Measurements from ENCODE around the gene STAT5B. TPM values are rescaled to one million over a fixed set of nuclear protein-coding genes. Genes with fewer than 3 reads are reported as not detected.

STAT5B gene
- total and polyA plus RNA-seq, 2 experiments from 2014 or later: 13.8 to 23.5 TPM

GRCh38 chr17:42274253-42274542 lies 2.0 kb downstream of the STAT5B start:
- H3K4me2 ChIP-seq (ENCODE audit: unreplicated experiment): no peak overlapping the region
- no peak for DNase-seq
- WGBS, 2 experiments (ENCODE audit: low coverage in 1 of 2, low lambda C conversion rate in 2 of 2, missing lambda C conversion rate in 2 of 2): 85 to 86% methylated on average over 3 of the region's 3 CpGs

GRCh38 chr17:42273474-42274252 lies 2.5 kb downstream of the STAT5B start:
- H3K9ac ChIP-seq: no peak overlapping the region
- WGBS, 2 experiments (ENCODE audit: low coverage in 1 of 2, low lambda C conversion rate in 2 of 2, missing lambda C conversion rate in 2 of 2): 82 to 84% methylated on average over 7 of the region's 7 CpGs
- no peak overlapping the region for H2AFZ ChIP-seq
- peaks cover 6% of the 10 kb centered on the region; the same call in 1 of the 2 replicates for H4K20me1 ChIP-seq (ENCODE audit: insufficient read depth)
- H3K9me2 ChIP-seq (ENCODE audit: insufficient read depth): no peaks in the 10 kb centered on the region
- no peaks in the 10 kb centered on the region for H3K9me3 ChIP-seq (ENCODE audit: low read depth)
- in situ Hi-C loops (cut with MboI): no loop called here
- no peaks in the 10 kb centered on the region for H3K36me3 ChIP-seq (ENCODE audit: low read depth)
- H3K79me2 ChIP-seq (ENCODE audit: insufficient read depth): peaks cover 72% of the 10 kb centered on the region
- H3K4me3 ChIP-seq: no peak overlapping the region
- H3K4me2 ChIP-seq (ENCODE audit: unreplicated experiment): no peak overlapping the region
- no peaks in the 10 kb centered on the region for H3K27me3 ChIP-seq (replicated peaks; ENCODE audit: insufficient read depth)
- H3F3A ChIP-seq (ENCODE audit: insufficient read depth): no peaks in the 10 kb centered on the region
- TF ChIP-seq EZH2 (IDR thresholded peaks at IDR 0.05; ENCODE audit: insufficient read depth, poor library complexity, severe bottlenecking): no peak
- no peak for TF ChIP-seq EZH2phosphoT487 (IDR thresholded peaks at IDR 0.05; ENCODE audit: insufficient read depth, low read depth)
- H3K27ac ChIP-seq: no peak overlapping the region
- peaks cover 16% of the 10 kb centered on the region for H3K4me1 ChIP-seq (ENCODE audit: insufficient read depth)
- DNase-seq: no peak

More at GRCh38 chr17:42274253-42274542, 2.0 kb downstream of the STAT5B start:
- in situ Hi-C loops (cut with MboI): no loop called here
- Histone ChIP-seq H3K9me3 (ENCODE audit: low read depth) (no peaks in the 10 kb centered on the region), H3K27me3 (replicated peaks; ENCODE audit: insufficient read depth) (no peaks in the 10 kb centered on the region), H4K20me1 (ENCODE audit: insufficient read depth) (peaks cover 6% of the 10 kb centered on the region; the same call in 1 of the 2 replicates), H3K4me3 (peak overlapping the region; percentile 90), H3K27ac (no peak overlapping the region), H2AFZ (no peak overlapping the region), H3F3A (ENCODE audit: insufficient read depth) (no peaks in the 10 kb centered on the region), H3K4me1 (ENCODE audit: insufficient read depth) (peaks cover 16% of the 10 kb centered on the region), H3K9ac (no peak overlapping the region), H3K9me2 (ENCODE audit: insufficient read depth) (no peaks in the 10 kb centered on the region), H3K36me3 (ENCODE audit: low read depth) (no peaks in the 10 kb centered on the region), H3K79me2 (ENCODE audit: insufficient read depth) (peaks cover 67% of the 10 kb centered on the region)
- no peak for TF ChIP-seq EZH2phosphoT487 (IDR thresholded peaks at IDR 0.05; ENCODE audit: insufficient read depth, low read depth)
- no peak for TF ChIP-seq EZH2 (IDR thresholded peaks at IDR 0.05; ENCODE audit: insufficient read depth, poor library complexity, severe bottlenecking)

DNA sequence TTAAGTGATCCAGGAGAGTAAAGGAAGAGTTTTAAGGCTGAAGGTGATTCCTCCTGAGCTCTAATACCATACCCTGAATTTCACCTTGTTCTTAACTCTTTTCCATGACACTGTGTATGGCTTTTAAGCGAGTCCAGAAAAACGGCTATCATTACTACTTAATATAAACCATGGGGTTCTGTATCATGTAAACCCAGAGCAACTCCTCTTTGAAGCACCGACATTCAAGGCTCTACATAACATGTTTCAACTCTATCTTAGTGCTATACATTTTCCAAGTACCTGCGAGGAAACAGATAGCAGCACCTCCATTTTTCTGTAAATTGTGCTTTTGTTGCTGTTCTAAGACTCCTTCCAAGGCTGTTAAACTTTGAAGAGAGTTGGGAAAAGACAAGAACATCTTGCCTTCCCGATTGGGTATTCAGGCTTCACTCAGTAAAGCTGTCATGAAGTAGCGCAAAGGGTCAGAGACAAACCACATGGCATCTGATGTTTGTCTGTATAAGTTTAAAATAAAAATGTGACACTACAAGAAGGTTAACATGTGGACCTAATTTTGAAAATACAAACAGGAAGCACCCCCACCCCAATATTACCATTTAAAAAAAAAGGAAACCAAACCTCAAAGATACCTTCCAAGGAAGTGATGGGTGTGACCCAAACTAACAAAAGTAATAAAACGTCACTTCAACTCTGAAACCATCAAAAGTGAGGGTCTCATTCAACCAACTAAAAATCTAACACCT lies 3.9 kb downstream of the STAT5B start:
- no peak for DNase-seq
- H3K4me2 ChIP-seq (ENCODE audit: unreplicated experiment): no peak overlapping the region
- no peak overlapping the region for H3K4me3 ChIP-seq
- H3K9me3 ChIP-seq (ENCODE audit: low read depth): no peaks in the 10 kb centered on the region
- peaks cover 16% of the 10 kb centered on the region for H3K4me1 ChIP-seq (ENCODE audit: insufficient read depth)
- WGBS, 2 experiments (ENCODE audit: low coverage in 1 of 2, low lambda C conversion rate in 2 of 2, missing lambda C conversion rate in 2 of 2): 69 to 78% methylated on average over 7 of the region's 7 CpGs
- no peak overlapping the region for H2AFZ ChIP-seq
- no peak overlapping the region for H3K27ac ChIP-seq
- H3K27me3 ChIP-seq (replicated peaks; ENCODE audit: insufficient read depth): no peaks in the 10 kb centered on the region
- no peaks in the 10 kb centered on the region for H3K36me3 ChIP-seq (ENCODE audit: low read depth)
- TF ChIP-seq EZH2phosphoT487 (IDR thresholded peaks at IDR 0.05; ENCODE audit: insufficient read depth, low read depth): no peak
- no peak for TF ChIP-seq EZH2 (IDR thresholded peaks at IDR 0.05; ENCODE audit: insufficient read depth, poor library complexity, severe bottlenecking)
- in situ Hi-C loops (cut with MboI): no loop called here
- H3F3A ChIP-seq (ENCODE audit: insufficient read depth): no peaks in the 10 kb centered on the region
- no peaks in the 10 kb centered on the region for H3K9me2 ChIP-seq (ENCODE audit: insufficient read depth)
- H4K20me1 ChIP-seq (ENCODE audit: insufficient read depth): peaks cover 6% of the 10 kb centered on the region; the same call in 1 of the 2 replicates
- no peak overlapping the region for H3K9ac ChIP-seq
- peaks cover 84% of the 10 kb centered on the region for H3K79me2 ChIP-seq (ENCODE audit: insufficient read depth)

- no peaks in the 10 kb centered on the region for H3K9me2 ChIP-seq (ENCODE audit: insufficient read depth)
- in situ Hi-C loops (cut with MboI): no loop called here
- H3K27me3 ChIP-seq (replicated peaks; ENCODE audit: insufficient read depth): no peaks in the 10 kb centered on the region
Measured at GRCh38 chr17:42271779-42272035, 4.5 kb downstream of the STAT5B start.

More at GRCh38 chr17:42271779-42272035, 4.5 kb downstream of the STAT5B start:
- Histone ChIP-seq H3F3A (ENCODE audit: insufficient read depth) (no peaks in the 10 kb centered on the region), H3K9me3 (ENCODE audit: low read depth) (no peaks in the 10 kb centered on the region), H2AFZ (no peak overlapping the region), H3K79me2 (ENCODE audit: insufficient read depth) (peaks cover 90% of the 10 kb centered on the region), H3K27ac (no peak overlapping the region), H3K4me2 (ENCODE audit: unreplicated experiment) (no peak overlapping the region), H3K4me1 (ENCODE audit: insufficient read depth) (peaks cover 17% of the 10 kb centered on the region), H3K9ac (no peak overlapping the region), H4K20me1 (ENCODE audit: insufficient read depth) (peaks cover 6% of the 10 kb centered on the region; the same call in 1 of the 2 replicates), H3K4me3 (no peak overlapping the region), H3K36me3 (ENCODE audit: low read depth) (no peaks in the 10 kb centered on the region)
- DNase-seq: no peak
- TF ChIP-seq EZH2phosphoT487 (IDR thresholded peaks at IDR 0.05; ENCODE audit: insufficient read depth, low read depth): no peak
- TF ChIP-seq EZH2 (IDR thresholded peaks at IDR 0.05; ENCODE audit: insufficient read depth, poor library complexity, severe bottlenecking): no peak
